Uterus (tissue), 2 donors: ENCODE measurements around the gene FAM110D.

Experiments used
- POLR2A ChIP-seq, 2 donors: fragments of 450-650 bp; IDR thresholded peaks; one replicate each; pipeline ENCODE4 v1.6.1; 2016; ENCODE audit warnings: antibody characterized with exemption in 2 of 2, mild to moderate bottlenecking in 1 of 2, moderate library complexity in 1 of 2
- TF ChIP-seq, protein P1 (sequence below), 4 experiments: fragments of 200-600 bp in 2 of 4; fragments of 450-650 bp in 2 of 4; sonication (generic) in 2 of 4; IDR thresholded peaks; one replicate each; pipeline ENCODE4 v1.5.1; 2016 to 2019; ENCODE audit warnings: antibody characterized with exemption in 4 of 4, mild to moderate bottlenecking in 2 of 4, moderate library complexity in 1 of 4

DNA sequence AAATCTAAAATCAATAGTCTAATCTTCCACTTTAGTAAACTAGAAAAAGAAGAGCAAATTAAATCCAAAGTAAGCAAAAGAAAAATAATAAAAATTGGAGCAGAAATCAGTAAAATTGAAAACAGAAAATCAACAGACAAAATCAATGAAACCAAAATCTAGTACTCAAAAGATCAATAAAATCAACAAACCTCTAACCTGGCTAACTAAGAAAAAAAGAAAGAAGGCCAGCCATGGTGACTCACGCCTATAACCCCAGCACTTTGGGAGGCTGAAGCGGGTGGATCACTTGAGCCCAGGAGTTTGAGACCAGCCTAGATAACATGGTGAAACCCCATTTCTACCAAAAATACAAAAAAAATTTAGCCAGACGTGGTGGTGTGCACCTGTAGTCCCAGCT lies 24.4 kb upstream of the FAM110D start:
- TF ChIP-seq, protein P1, sequence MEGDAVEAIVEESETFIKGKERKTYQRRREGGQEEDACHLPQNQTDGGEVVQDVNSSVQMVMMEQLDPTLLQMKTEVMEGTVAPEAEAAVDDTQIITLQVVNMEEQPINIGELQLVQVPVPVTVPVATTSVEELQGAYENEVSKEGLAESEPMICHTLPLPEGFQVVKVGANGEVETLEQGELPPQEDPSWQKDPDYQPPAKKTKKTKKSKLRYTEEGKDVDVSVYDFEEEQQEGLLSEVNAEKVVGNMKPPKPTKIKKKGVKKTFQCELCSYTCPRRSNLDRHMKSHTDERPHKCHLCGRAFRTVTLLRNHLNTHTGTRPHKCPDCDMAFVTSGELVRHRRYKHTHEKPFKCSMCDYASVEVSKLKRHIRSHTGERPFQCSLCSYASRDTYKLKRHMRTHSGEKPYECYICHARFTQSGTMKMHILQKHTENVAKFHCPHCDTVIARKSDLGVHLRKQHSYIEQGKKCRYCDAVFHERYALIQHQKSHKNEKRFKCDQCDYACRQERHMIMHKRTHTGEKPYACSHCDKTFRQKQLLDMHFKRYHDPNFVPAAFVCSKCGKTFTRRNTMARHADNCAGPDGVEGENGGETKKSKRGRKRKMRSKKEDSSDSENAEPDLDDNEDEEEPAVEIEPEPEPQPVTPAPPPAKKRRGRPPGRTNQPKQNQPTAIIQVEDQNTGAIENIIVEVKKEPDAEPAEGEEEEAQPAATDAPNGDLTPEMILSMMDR (IDR thresholded peaks at IDR 0.05), result no peak
- TF ChIP-seq POLR2A (IDR thresholded peaks at IDR 0.05), result no peak
